IMR-90 (cell line): ENCODE measurements around the gene ADGRD1. TPM values are rescaled to one million over a fixed set of nuclear protein-coding genes. Genes with fewer than 3 reads are reported as not detected.

Experiments used
- ATAC-seq: fragments of 200-7000 bp; cut with Tn5 transposase; 2 replicates; pipeline ENCODE4 v1.9.1; 2020; ENCODE audit warnings: low read depth, mild to moderate bottlenecking, moderate library complexity
- BruUV-seq: library from RNA; stranded (reverse); fragments of 400-500 nt; replicated peaks from 2 replicates; lab custom pipeline; 2021; lab: Mats Ljungman, UMichigan
- CTCF ChIA-PET: fragments of 300-600 bp; formaldehyde crosslinking; extraction: SDS; loops from one replicate; lab custom pipeline; 2021; ENCODE audit warnings: antibody characterized with exemption; lab: Yijun Ruan, JAX
- POLR2A ChIA-PET: fragments of 300-600 bp; sonication (Branson Sonifier 250); formaldehyde crosslinking; loops from one replicate; lab custom pipeline; 2022; ENCODE audit warnings: antibody characterized with exemption; ENCODE audit not compliant: unreplicated experiment; lab: Charles Lee
- DNase-seq: peaks from one replicate; pipeline ENCODE4 v3.0.0; 2013
- H2AFZ ChIP-seq: replicated peaks from 2 replicates; pipeline ENCODE3; 2013; ENCODE audit warnings: low read length, mild to moderate bottlenecking; ENCODE audit not compliant: poor library complexity
- H2AK5ac ChIP-seq: 2 replicates; pipeline ENCODE4 v1.6.1; 2013; ENCODE audit warnings: low read depth, low read length, inconsistent platforms
- H2AK9ac ChIP-seq: replicated peaks from 2 replicates; pipeline ENCODE3; 2013; ENCODE audit warnings: mild to moderate bottlenecking, low read depth, low read length, moderate library complexity; ENCODE audit not compliant: poor library complexity
- H2BK120ac ChIP-seq: 2 replicates; pipeline ENCODE4 v1.6.1; 2013; ENCODE audit warnings: low read depth, low read length, inconsistent platforms
- H2BK15ac ChIP-seq: 3 replicates; pipeline ENCODE4 v1.6.1; 2013; ENCODE audit warnings: low read depth, low read length, inconsistent platforms
- H2BK20ac ChIP-seq: 2 replicates; pipeline ENCODE4 v1.6.1; 2013; ENCODE audit warnings: low read depth, mild to moderate bottlenecking, inconsistent platforms, low read length, moderate library complexity
- H2BK5ac ChIP-seq: 2 replicates; pipeline ENCODE4 v1.6.1; 2013; ENCODE audit warnings: mild to moderate bottlenecking, low read depth, low read length, inconsistent platforms; ENCODE audit not compliant: poor library complexity, severe bottlenecking
- H3K14ac ChIP-seq: replicated peaks from 2 replicates; pipeline ENCODE4 v1.6.1; 2013; ENCODE audit warnings: low read depth, low read length, inconsistent platforms
- H3K18ac ChIP-seq: 2 replicates; pipeline ENCODE4 v1.6.1; 2013; ENCODE audit warnings: low read depth, low read length, control low read depth
- H3K23ac ChIP-seq: 2 replicates; pipeline ENCODE4 v1.6.1; 2013; ENCODE audit warnings: low read depth, low read length, inconsistent platforms
- H3K27ac ChIP-seq: 2 replicates; pipeline ENCODE4 v1.5.1; 2013; ENCODE audit warnings: mild to moderate bottlenecking, control low read depth, low read length; ENCODE audit not compliant: insufficient read depth
- H3K27me3 ChIP-seq: 2 replicates; pipeline ENCODE4 v1.6.1; 2013; ENCODE audit warnings: low read length; ENCODE audit not compliant: control insufficient read depth, insufficient read depth
- H3K36me3 ChIP-seq: 2 replicates; pipeline ENCODE4 v1.6.1; 2013; ENCODE audit warnings: low read length, mixed read lengths; ENCODE audit not compliant: control insufficient read depth, insufficient read depth
- H3K4ac ChIP-seq: 2 replicates; pipeline ENCODE4 v1.6.1; 2013; ENCODE audit warnings: low read depth, low read length, inconsistent platforms
- H3K4me1 ChIP-seq: 2 replicates; pipeline ENCODE4 v1.6.1; 2013; ENCODE audit warnings: low read length, mixed read lengths; ENCODE audit not compliant: control insufficient read depth, insufficient read depth
- H3K4me2 ChIP-seq: 2 replicates; pipeline ENCODE4 v1.6.1; 2013; ENCODE audit warnings: low read depth, mild to moderate bottlenecking, control low read depth, low read length, moderate library complexity
- H3K4me3 ChIP-seq: 2 replicates; pipeline ENCODE4 v1.5.1; 2013; ENCODE audit warnings: low read depth, mild to moderate bottlenecking, control low read depth, low read length, moderate library complexity; ENCODE audit not compliant: insufficient read depth
- H3K56ac ChIP-seq: 2 replicates; pipeline ENCODE4 v1.6.1; 2013; ENCODE audit warnings: low read length, inconsistent platforms; ENCODE audit not compliant: insufficient read depth; ENCODE audit errors: extremely low read depth
- H3K79me1 ChIP-seq, 2 experiments: 2 replicates each; pipeline ENCODE4 v1.6.1; 2013; ENCODE audit warnings: low read length in 2 of 2, inconsistent platforms in 1 of 2, low read depth in 1 of 2
- H3K9ac ChIP-seq: 2 replicates; pipeline ENCODE4 v1.6.1; 2013; ENCODE audit warnings: low read depth, low read length, control low read depth
- H3K9me1 ChIP-seq: 2 replicates; pipeline ENCODE4 v1.6.1; 2013; ENCODE audit warnings: low read length, inconsistent platforms; ENCODE audit not compliant: insufficient read depth
- H3K9me3 ChIP-seq: 2 replicates; pipeline ENCODE4 v1.6.1; 2013; ENCODE audit warnings: low read length; ENCODE audit not compliant: control insufficient read depth, insufficient read depth
- H4K20me1 ChIP-seq: 2 replicates; pipeline ENCODE4 v1.6.1; 2013; ENCODE audit warnings: low read length, inconsistent platforms; ENCODE audit not compliant: insufficient read depth
- H4K5ac ChIP-seq: 2 replicates; pipeline ENCODE4 v1.6.1; 2013; ENCODE audit warnings: mild to moderate bottlenecking, low read depth, low read length, control low read depth
- H4K8ac ChIP-seq, 2 experiments: 2 replicates each; pipeline ENCODE4 v1.6.1; 2013; ENCODE audit warnings: low read depth in 2 of 2, low read length in 2 of 2, control low read depth in 1 of 2, inconsistent platforms in 1 of 2
- H4K91ac ChIP-seq: 2 replicates; pipeline ENCODE4 v1.6.1; 2013; ENCODE audit warnings: low read depth, low read length, inconsistent platforms; ENCODE audit not compliant: insufficient read depth
- FOS ChIP-seq: fragments of 150-350 bp; IDR thresholded peaks from 2 replicates; pipeline ENCODE4 v1.6.1; 2016; ENCODE audit warnings: low read depth, low read length
- MXI1 ChIP-seq: IDR thresholded peaks from 2 replicates; pipeline ENCODE4 v1.6.1; 2012; ENCODE audit warnings: low read depth, mild to moderate bottlenecking, low read length, moderate library complexity, borderline replicate concordance
- RAD21 ChIP-seq: IDR thresholded peaks from 2 replicates; pipeline ENCODE4 v1.6.1; 2012; ENCODE audit warnings: low read length, improper control_type of control experiment
- RFX5 ChIP-seq: IDR thresholded peaks from 2 replicates; pipeline ENCODE4 v1.8.0; 2012; ENCODE audit warnings: low read depth, mild to moderate bottlenecking, low read length, moderate library complexity
- WGBS, 2 experiments: methylation state at CpG; one replicate each; pipeline versions ENCODE4 v1.1.5 to v1.1.7; 2013; ENCODE audit warnings: missing lambda C conversion rate in 2 of 2; ENCODE audit not compliant: insufficient read length in 1 of 2; ENCODE audit errors: extremely low coverage in 2 of 2; 5-methylcytosine and 5-hydroxymethylcytosine counted together
- dilution Hi-C: fragments of 300-500 bp; cut with HindIII; formaldehyde crosslinking; loops from one replicate; pipeline ENCODE4 v1.14.3; 2018; ENCODE audit warnings: low sequenced_read_pairs; ENCODE audit not compliant: unreplicated experiment
- in situ Hi-C: fragments of 300-500 bp; cut with MboI; formaldehyde crosslinking; loops from 3 replicates; pipeline ENCODE4 v1.14.3; 2019; ENCODE audit warnings: low sequenced_read_pairs, inconsistent platforms, mixed read lengths
- intact Hi-C: fragments of 100-400 bp; cut with micrococcal nuclease; formaldehyde crosslinking; loops from 2 replicates; pipeline ENCODE4 v1.10.0; 2022
- polyA plus RNA-seq, 3 experiments: library from polyadenylated mRNA; depleted of rRNA; stranded (reverse); fragments of >200 nt; gene quantifications; 2 replicates each; pipeline ENCODE4 v1.2.3, GENCODE V29; 2012; ENCODE audit warnings: low replicate concordance in 1 of 3
- total RNA-seq: library from RNA; depleted of rRNA; stranded (reverse); fragments of >200 nt; gene quantifications from 2 replicates; pipeline ENCODE4 v1.2.3, GENCODE V29; 2012

Gene ADGRD1
- total and polyA plus RNA-seq, 2 of the 4 experiments (the other 2 are of a cell fraction), result not detected

DNA sequence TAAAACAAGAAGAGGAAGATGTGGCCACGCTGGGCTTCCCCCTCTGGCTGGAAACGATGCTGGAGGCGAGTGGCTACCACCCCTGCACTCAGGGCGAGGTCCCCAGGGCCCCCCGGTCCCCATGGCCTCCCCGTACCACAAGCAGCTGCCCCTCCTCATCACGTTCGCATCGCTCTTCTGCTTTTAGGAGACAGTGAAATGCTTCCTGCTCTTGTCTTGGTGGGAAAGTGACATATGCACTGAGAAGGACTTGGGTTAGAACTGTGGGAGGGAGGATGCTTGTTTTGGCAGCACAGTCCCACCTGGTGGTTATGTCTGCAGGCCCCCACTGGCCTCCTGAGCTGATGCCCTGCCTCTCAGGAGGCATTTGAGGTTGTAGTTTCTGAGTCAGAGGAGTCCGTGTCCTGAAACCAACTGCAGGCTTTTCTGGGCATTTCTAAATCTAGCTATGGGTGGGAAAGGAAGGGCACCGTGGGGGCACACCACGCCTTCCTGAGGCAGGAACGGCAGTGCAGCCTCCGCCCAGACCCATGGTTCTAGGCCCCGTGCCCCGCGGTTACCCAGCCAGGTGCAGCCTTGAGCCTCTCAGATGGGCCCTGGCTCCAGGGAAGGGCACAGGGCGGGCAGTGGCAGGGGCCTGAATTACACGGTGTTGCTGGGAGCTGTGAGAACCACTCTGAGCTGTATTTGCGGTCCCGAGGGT lies 139.3 kb downstream of the ADGRD1 start:
- in situ Hi-C loops, result no loop called here
- no peak overlapping the region for H3K56ac ChIP-seq
- dilution Hi-C loops, result no loop called here
- no peak overlapping the region for H2AFZ ChIP-seq
- no peak overlapping the region for H2AK9ac ChIP-seq
- no peak overlapping the region for H4K91ac ChIP-seq
- no peak overlapping the region for H2BK120ac ChIP-seq
- H3K23ac ChIP-seq, result no peak overlapping the region
- ChIA-PET CTCF (no interaction called here), POLR2A (no interaction called here)
- no TSS peak for BruUV-seq
- DNase-seq (no peak), ATAC-seq (no peak)
- H4K8ac ChIP-seq, result no peak overlapping the region
- no peaks in the 10 kb centered on the region for H3K4me1 ChIP-seq
- no peak overlapping the region for H3K14ac ChIP-seq
- no peak overlapping the region for H2BK15ac ChIP-seq
- H3K4me2 ChIP-seq, result no peak overlapping the region
- no peak overlapping the region for H4K5ac ChIP-seq
- H2BK5ac ChIP-seq, result no peak overlapping the region
- no peaks in the 10 kb centered on the region for H3K9me1 ChIP-seq
- 60% methylated on average over 8 of the region's 21 CpGs; no CpG with 5 or more reads in 1 of the 2 experiments for WGBS, 2 experiments
- H3K4ac ChIP-seq, result no peak overlapping the region
- no peaks in the 10 kb centered on the region for H3K79me1 ChIP-seq
- H4K20me1 ChIP-seq, result no peaks in the 10 kb centered on the region
- no peak overlapping the region for H2BK20ac ChIP-seq
- intact Hi-C loops, result no loop called here
- no peak overlapping the region for H3K18ac ChIP-seq
- no peaks in the 10 kb centered on the region for H3K27me3 ChIP-seq
- TF ChIP-seq RAD21, result no peak
- no peak for TF ChIP-seq MXI1
- TF ChIP-seq RFX5, result no peak
- TF ChIP-seq FOS, result no peak
- H3K27ac ChIP-seq, result no peak overlapping the region
- peaks cover 61% of the 10 kb centered on the region for H3K9me3 ChIP-seq
- H3K4me3 ChIP-seq, result no peak overlapping the region
- H3K9ac ChIP-seq, result no peak overlapping the region
- no peak overlapping the region for H2AK5ac ChIP-seq
- no peaks in the 10 kb centered on the region for H3K36me3 ChIP-seq
